Activated naive CD4-positive, alpha-beta T cell treated with anti-CD3 and anti-CD28 coated beads, Interleukin-2, amount 50 U/mL, for 16 hours (primary cell): ENCODE results near the gene AMH.

Experiments used
- DNase-seq: peaks from one replicate; pipeline ENCODE4 v3.0.0-alpha.2; 2020

Gene AMH

DNA sequence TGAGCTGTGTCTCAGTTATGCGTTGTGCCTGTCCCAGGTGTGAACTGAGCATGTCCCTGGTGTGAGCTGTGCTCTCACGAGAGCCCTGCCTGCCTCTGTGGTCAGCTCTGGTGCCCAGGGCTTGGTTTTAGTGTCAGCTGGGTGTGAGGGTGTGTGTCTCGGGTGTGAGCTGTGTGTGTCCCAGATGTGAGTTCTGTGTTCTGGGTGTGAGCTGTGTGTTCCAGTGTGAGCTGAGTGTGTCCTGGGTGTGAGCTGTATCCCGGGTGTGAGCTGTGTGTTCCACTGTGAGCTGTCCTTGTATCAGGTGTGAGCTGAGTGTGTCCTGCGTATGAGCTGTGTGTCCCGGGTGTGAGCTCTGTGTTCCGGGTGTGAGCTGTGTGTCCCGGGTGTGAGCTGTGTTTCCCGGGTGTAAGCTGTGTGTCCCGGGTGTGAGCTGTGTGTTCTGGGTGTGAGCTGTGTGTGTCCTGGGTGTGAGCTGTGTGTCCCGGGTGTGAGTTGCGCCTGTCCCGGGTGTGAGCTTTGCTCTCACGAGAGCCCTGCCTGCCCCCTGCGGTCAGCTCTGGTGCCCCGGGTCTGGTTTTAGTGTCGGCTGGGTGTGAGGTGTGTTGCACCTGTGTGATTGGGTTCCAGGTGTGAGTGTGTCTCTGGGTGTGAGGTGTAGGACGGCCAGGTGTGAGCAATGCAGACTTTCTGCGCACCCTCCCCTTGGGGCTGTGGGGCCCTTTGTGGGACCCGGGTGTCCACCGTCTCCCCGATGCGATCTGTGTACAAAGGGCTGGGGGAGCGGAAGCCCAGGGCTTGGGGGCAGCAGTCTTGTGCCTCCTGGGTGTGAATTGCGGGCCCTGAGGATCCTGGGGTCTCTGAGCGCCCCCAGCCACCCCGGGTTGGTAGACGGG, 39.9 kb downstream of the AMH start:
- no peak for DNase-seq

- peak; percentile 45 for DNase-seq
These were observed 40.8 kb downstream of the AMH start for GRCh38 chr19:2289714-2290435.

DNA sequence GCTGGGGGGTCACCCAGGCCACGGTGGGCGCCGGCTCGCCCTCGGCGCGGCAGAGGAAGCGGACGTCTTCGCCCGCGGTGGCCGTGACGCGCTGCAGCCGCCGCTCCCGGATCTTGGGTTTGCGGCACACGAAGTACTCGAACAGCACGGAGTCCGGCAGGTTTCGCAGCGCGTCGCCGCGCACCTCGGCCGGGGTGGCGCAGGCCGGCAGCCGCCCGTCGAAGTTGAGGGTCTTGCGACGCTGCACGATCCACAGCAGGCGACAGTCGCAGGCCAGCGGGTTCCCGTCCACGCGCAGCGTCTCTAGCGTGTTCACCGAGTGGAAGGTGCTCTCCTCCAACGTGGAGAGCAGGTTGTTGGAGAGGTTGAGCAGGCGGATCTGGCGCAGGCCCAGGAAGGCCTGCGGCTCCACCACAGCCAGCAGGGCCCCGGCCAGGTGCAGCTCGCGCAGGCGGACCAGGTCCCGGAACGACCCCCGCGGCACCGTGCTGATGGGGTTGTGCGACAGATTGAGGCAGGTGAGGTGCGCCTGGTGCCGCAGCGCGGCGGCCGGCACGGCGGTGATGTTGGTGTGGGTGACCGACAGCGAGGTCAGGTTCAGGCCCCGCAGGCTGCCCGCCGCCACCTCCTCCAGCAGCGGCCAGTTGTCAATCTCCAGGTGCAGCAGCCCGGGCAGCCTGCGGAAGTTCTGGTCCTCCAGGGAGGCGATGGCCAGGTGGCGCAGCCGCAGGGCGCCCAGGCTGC, 41.5 kb downstream of the AMH start:
- no peak for DNase-seq

GRCh38 chr19:2291185-2291751, 42.1 kb downstream of the AMH start:
- no peak for DNase-seq

GRCh38 chr19:2294687-2295335, 45.7 kb downstream of the AMH start:
- DNase-seq, result no peak

GRCh38 chr19:2296141-2296540, 47.0 kb downstream of the AMH start:
- DNase-seq, result no peak

DNA sequence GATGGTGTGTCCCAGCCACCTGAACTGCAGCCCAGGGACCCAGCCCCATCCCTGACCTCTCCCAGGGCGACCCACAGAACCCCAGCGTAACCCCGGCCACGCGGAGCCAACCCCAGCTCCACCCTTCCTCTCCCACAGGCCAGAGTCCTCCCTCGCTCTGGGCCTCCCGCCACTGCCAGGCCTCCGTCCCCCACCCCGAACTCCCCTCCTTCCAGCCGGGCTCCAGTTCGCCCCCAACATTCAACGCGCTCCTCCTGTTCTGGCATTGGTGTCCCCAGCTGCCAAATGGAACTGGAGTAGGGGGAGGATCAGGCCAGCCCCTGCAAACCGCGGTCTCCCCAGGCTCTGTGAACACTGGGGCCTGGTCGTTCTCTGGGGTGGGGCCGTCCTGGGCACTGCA, 51.4 kb downstream of the AMH start:
- DNase-seq, result no peak
